NCI-H2081 treated with DMSO at 0.1 percent for 48 hours (cell line): Measurements from ENCODE around the gene SF3B6.
"Not testable (repeated sequence)": the region's sequence is repeated elsewhere in the genome, so short reads cannot be mapped to it uniquely, and the experiment has no call there.

ENCODE experiments used
- DNase-seq: peaks from one replicate; lab custom pipeline; 2025; lab: John Stamatoyannopoulos, UW

SF3B6 gene

GRCh38 chr2:24093270-24093669 lies 17.1 kb upstream of the SF3B6 start:
- DNase-seq, result not testable (repeated sequence)

- no peak for DNase-seq
Observed at GRCh38 chr2:24088821-24089359, 12.8 kb upstream of the SF3B6 start.

GRCh38 chr2:24087032-24087431 lies 10.9 kb upstream of the SF3B6 start:
- no peak for DNase-seq

- no peak for DNase-seq
Observed at GRCh38 chr2:24086241-24086640, 10.1 kb upstream of the SF3B6 start.

GRCh38 chr2:24085200-24085489 lies 9.0 kb upstream of the SF3B6 start:
- DNase-seq, result no peak

GRCh38 chr2:24084386-24085199 lies 8.5 kb upstream of the SF3B6 start, which contains the start of gene TP53I3:
Gene TP53I3, minus strand, starts transcription at chr2:24084834. Its CDS starts 508 bp downstream, at chr2:24084326.
- peak; percentile 64 for DNase-seq

GRCh38 chr2:24083567-24084385 lies 7.7 kb upstream of the SF3B6 start:
- peak; percentile 48 for DNase-seq

GRCh38 chr2:24082787-24083566 lies 6.9 kb upstream of the SF3B6 start:
- no peak for DNase-seq

- no peak for DNase-seq
Observed at GRCh38 chr2:24080701-24081100, 4.6 kb upstream of the SF3B6 start.

- no peak for DNase-seq
Observed at GRCh38 chr2:24077879-24078278, 1.8 kb upstream of the SF3B6 start.

- DNase-seq, result no peak
Observed at GRCh38 chr2:24077535-24077877, 1.4 kb upstream of the SF3B6 start.

- DNase-seq, result no peak
Observed at GRCh38 chr2:24076849-24077534, 866 bp upstream of the SF3B6 start.

- DNase-seq, result no peak
Observed at GRCh38 chr2:24075259-24075658, 867 bp downstream of the SF3B6 start.

GRCh38 chr2:24073816-24074215 lies 2.3 kb downstream of the SF3B6 start:
- no peak for DNase-seq

- DNase-seq, result no peak
Observed at GRCh38 chr2:24072259-24072658, 3.9 kb downstream of the SF3B6 start.

- no peak for DNase-seq
Observed at GRCh38 chr2:24065341-24065740, 10.8 kb downstream of the SF3B6 start.

- no peak for DNase-seq
Observed at GRCh38 chr2:24058564-24059271, 17.4 kb downstream of the SF3B6 start.

- DNase-seq, result no peak
Observed at GRCh38 chr2:24055750-24056149, 20.4 kb downstream of the SF3B6 start.

GRCh38 chr2:24054366-24055010 lies 21.6 kb downstream of the SF3B6 start:
- no peak for DNase-seq

GRCh38 chr2:24052951-24053350 lies 23.2 kb downstream of the SF3B6 start:
- no peak for DNase-seq

- DNase-seq, result no peak
Observed at GRCh38 chr2:24051833-24052232, 24.3 kb downstream of the SF3B6 start.
